NCI-H2227 (cell line): ENCODE measurements around the gene BARX2.

Experiments
- DNase-seq: peaks from one replicate; lab custom pipeline; 2025; ENCODE audit not compliant: unreplicated experiment; lab: John Stamatoyannopoulos, UW

Gene BARX2

GRCh38 chr11:129373489-129373953, 2.1 kb upstream of the BARX2 start:
- no peak for DNase-seq

GRCh38 chr11:129374081-129374992, 1.3 kb upstream of the BARX2 start:
- no peak for DNase-seq

GRCh38 chr11:129374993-129375750, 476 bp upstream of the BARX2 start:
- DNase-seq, result no peak

GRCh38 chr11:129376658-129377341, 1.2 kb downstream of the BARX2 start:
- no peak for DNase-seq

GRCh38 chr11:129377739-129378138, 2.1 kb downstream of the BARX2 start:
- no peak for DNase-seq

GRCh38 chr11:129380413-129380812, 4.8 kb downstream of the BARX2 start:
- no peak for DNase-seq

GRCh38 chr11:129382583-129382982, 6.9 kb downstream of the BARX2 start:
- no peak for DNase-seq

GRCh38 chr11:129383060-129383459, 7.4 kb downstream of the BARX2 start:
- no peak for DNase-seq

GRCh38 chr11:129383502-129383901, 7.9 kb downstream of the BARX2 start:
- DNase-seq, result no peak

GRCh38 chr11:129384415-129384814, 8.8 kb downstream of the BARX2 start:
- DNase-seq, result no peak

GRCh38 chr11:129385801-129386200, 10.2 kb downstream of the BARX2 start:
- no peak for DNase-seq

GRCh38 chr11:129386795-129387397, 11.2 kb downstream of the BARX2 start:
- DNase-seq, result no peak

- DNase-seq, result no peak
Measured at GRCh38 chr11:129387434-129387833, 11.8 kb downstream of the BARX2 start.

- DNase-seq, result no peak
Measured at GRCh38 chr11:129388824-129389223, 13.2 kb downstream of the BARX2 start.

- no peak for DNase-seq
Measured at GRCh38 chr11:129390303-129390821, 14.7 kb downstream of the BARX2 start.

- no peak for DNase-seq
Measured at GRCh38 chr11:129391360-129391759, 15.7 kb downstream of the BARX2 start.

GRCh38 chr11:129391821-129392220, 16.2 kb downstream of the BARX2 start:
- DNase-seq, result no peak

GRCh38 chr11:129392995-129393394, 17.3 kb downstream of the BARX2 start:
- no peak for DNase-seq

- no peak for DNase-seq
Measured at GRCh38 chr11:129394709-129395108, 19.1 kb downstream of the BARX2 start.

- no peak for DNase-seq
Measured at GRCh38 chr11:129395432-129395831, 19.8 kb downstream of the BARX2 start.

GRCh38 chr11:129395883-129396282, 20.2 kb downstream of the BARX2 start:
- DNase-seq, result no peak
